ENCODE measurements around the gene C16orf90.
"Not testable (repeated sequence)": the region's sequence is repeated elsewhere in the genome, so short reads cannot be mapped to it uniquely, and the experiment has no call there.

The C16orf90 gene

GRCh38 chr16:3482659-3483241 lies 12.5 kb downstream of the C16orf90 start:
- peak in 1 of 2 experiments; percentile 23 for DNase-seq

GRCh38 chr16:3481696-3482658 lies 13.3 kb downstream of the C16orf90 start:
- DNase-seq: no peak

DNA sequence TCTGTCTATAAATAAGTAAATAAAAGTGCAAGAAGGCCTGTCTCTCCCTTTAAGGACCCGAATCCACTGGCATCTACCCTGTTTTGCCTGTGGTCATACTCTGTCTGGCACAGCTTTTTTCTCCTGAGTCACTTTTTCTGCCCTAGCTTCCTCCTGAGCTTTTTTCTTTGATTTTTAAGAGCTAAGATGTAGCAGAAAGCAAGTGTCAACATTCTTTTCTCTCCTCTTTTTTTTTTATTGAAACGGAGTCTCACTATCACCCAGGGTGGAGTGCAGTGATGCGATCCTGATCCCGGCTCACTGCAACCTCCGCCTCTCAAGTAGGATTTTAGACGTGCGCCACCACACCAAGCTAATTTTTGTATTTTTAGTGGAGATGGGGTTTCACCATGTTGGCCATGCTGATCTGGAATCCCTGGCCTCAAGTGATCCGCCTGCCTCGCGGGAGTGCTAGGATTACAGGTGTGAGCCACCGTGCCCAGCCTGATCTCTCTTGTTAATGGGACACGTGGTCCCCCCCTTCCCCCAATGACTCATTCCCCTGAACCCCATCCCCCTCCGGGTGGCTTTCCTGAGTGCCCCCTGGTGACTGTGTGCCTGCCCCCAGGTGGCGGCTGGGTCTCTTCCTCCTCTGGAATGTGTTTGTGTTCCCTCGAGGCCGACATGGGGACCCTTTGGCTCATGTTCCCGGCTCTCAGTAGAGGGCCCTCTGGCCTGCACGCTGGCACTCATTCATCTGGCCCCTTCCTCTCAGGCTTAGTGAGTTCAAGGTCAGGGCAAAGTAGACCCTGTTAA lies 14.2 kb downstream of the C16orf90 start:
- DNase-seq: peak in 1 of 2 experiments; percentile 44

DNA sequence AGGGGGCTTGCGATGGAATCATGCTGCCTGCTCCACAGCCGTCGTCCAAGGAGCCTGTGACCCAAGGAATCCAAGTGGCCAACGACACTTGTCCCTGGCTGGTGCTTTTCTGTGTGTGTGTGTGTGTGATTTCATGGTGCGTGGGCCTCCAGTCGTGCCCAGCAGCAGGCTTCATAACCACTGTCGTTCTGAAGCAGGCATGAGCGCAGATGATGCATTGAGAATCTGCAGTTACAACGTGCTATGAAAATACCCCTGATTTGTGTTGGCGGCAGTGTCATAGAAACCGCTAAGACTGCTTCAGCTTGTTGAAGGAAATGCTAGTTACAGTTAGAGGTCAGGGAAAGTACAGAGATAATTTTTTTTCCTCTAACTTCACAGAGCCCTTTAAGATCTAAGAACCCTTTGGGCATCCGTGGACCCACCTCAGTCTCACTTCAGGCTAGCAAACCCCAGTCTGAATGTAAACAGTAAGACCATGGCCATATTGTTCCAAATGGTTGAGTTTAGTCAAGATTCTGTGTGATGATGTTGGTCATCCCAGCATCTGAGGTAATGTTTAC lies 15.6 kb downstream of the C16orf90 start:
- no peak for DNase-seq

DNA sequence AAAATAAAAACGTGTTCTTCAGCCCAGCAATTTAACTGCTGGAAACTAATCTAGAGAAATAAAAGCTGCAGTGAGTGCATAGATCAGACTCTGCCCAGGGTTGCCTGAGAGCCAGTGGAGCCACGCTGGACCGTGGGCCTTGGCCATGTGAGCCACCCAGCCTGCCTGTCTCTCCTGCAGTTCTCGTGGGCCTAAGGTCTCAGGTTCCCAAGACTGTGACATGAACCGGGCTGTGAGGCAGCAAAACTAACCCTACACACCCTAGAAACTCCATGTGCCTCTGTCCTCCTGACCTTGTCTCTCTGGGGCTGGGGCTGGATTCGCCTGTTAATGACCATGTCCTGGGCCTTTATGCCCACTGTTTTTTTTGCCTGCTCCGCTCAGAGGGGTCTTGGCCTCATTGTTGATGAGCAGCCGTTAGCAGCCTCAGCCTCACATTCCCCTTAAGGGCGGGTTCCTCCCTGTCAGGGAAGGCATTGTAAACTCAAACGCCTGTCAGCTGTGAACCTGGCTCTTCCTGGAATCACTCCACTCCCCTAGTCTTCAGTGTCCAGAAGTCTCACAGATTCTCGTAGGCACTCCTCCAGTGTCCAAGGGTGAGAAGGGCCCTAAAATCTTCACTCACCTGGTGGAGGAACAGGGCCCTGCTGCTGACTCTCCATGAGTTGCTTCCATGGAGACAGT lies 16.9 kb downstream of the C16orf90 start:
- DNase-seq: no peak

GRCh38 chr16:3476409-3476808 lies 18.9 kb downstream of the C16orf90 start:
- no peak for DNase-seq

DNA sequence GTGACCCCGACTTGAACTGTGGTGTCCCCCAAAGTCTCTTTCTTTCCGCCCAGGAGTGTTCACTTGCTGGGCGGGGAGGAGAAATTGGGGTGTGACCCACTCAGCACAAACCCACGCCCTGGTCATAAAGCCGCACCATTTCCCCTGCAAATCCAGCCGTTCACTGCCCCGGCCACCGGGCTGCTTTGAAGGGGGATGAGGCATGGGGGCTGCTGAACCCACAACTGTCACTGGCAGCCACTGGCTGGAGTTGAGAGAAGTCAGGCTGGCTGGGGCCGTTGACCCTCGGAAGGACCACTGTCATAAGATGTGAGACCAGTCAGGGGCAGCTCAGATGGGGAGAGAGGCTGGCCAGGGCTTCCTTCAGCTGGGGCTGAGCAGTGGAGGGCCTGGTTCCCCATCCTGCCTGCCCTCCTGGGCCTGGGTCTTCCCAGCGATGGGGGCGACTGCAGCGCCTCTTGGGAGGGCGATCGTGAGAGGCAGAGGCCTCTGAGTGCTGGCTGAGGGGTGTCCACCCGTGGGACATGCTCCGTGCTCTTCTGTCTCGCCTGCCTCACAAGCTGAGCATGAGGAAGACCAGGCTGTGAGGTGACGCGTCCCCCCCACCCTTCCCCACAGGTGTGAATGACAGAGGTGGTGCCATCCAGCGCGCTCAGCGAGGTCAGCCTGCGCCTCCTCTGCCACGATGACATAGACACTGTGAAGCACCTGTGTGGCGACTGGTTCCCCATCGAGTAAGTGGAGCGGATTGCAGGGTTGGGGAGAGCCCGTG lies 19.5 kb downstream of the C16orf90 start:
- no peak for DNase-seq

DNA sequence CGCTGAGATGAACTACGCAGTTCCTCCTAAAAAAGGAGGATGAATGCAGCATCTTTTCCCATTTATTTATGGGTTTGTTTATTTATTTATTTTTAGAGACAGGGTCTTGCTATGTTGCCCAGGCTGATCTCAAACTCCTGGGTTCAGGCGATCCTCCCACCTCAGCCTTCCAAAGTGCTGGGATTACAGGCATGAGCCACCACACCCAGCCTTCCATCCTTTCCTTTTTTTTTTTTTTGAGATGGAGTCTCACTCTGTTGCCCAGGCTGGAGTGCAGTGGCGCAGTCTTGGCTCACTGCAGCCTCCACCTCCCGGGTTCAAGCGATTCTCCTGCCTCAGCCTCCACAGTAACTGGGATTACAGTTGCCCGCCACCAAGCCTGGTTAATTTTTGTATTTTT lies 20.4 kb downstream of the C16orf90 start:
- DNase-seq: not testable (repeated sequence)

DNA sequence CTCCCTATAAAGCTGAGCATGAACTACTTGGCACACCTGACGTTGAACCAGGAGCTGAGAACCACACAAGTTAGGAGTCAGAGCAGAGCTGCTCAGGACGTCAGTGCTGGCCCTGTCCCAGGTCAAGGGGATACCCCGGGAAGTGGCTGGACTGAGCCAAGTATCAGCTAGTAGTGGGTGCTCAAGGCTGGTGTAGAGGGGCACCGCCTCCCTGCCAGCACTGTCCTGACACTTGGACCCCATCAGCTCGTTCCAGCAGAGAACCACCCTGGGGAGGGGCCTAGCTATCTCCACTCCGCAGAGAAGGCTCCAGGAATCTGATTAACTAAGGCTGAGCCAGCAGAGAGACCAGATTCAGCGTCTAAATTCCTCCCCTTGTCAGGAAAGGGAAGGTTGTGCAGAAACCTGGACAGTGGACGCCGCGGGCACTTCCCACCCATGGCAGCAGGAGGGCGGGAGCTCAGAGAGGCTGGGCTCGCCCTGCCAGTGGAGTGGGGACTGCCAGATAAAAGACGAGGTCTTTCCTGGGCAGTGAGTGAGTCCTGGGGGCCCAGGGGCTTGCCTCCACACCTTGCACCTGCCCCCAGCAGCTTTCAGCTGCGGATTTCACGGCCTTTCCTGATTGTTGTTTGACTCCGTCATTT lies 21.0 kb downstream of the C16orf90 start:
- no peak for DNase-seq

GRCh38 chr16:3473596-3473943 lies 21.7 kb downstream of the C16orf90 start:
- DNase-seq: not testable (repeated sequence)

DNA sequence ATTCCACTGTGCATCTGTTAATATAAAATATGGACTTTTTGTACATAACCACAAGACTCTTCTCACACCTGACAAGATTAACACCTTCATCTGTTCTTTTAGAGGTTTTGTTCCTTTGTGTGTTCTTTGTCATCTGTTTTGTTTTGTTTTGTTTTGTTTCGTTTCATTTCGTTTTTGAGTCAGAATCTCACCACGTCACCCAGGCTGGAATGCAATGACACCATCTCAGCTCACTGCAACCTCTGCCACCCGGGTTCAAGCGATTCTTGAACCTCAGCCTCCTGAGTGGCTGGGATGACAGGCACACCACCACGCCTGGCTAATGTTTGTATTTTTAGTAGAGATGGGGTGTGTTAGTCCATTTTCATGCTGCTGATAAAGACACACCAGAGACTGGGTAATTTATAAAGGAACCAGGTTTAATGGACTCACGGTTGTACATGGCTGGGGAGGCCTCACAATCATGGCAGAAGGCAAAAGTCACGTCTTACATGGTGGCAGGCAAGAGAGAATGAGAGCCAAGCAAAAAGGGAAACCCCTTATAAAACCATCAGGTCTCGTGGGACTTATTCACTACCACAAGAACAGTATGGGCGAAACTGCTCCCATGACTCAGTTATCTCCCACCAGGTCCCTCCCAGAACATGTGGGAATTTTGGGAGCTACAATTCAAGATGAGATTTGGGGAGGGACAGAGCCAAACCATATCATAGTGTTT lies 22.3 kb downstream of the C16orf90 start:
- DNase-seq: no peak

GRCh38 chr16:3471518-3472176 lies 23.6 kb downstream of the C16orf90 start:
- no peak for DNase-seq

DNA sequence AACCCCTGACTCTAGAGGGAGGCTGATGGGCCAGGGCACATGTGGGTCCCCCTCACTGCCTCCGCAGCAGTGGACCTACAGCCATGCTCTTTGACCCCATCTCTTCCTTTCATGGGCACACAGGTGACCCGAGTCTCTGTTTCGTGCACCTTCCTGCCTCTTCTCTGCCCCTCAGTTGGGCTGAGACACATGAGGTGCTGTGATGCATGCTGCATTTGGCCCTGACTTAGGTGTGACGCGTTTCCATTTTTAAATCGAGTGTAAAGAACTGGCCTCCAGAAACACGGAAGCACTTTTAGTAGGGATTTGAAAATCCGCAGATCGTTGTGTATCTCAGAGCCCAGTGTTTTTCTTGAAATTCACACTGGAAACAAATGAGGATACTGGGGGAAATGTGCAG lies 24.6 kb downstream of the C16orf90 start:
- no peak for DNase-seq

DNA sequence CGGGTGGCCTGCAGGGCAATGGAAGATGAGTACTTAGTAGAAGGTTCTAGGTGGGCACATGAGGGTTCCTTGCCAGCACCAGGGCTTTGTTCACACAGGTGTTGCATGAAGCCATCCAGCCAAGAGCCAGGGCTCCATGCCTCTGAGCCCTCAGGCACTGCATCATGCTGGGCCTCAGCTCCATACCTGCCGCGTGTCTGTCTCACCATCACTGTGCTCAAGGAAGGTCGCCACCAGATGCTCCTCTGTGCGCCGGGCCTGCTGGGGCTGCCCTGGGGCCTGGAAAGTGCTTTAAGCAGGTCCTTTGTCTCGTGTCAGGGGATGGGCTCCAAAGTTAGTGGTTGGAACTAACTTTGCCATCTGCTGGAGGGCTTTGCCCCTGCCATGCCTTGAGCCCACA lies 25.6 kb downstream of the C16orf90 start:
- no peak for DNase-seq

DNA sequence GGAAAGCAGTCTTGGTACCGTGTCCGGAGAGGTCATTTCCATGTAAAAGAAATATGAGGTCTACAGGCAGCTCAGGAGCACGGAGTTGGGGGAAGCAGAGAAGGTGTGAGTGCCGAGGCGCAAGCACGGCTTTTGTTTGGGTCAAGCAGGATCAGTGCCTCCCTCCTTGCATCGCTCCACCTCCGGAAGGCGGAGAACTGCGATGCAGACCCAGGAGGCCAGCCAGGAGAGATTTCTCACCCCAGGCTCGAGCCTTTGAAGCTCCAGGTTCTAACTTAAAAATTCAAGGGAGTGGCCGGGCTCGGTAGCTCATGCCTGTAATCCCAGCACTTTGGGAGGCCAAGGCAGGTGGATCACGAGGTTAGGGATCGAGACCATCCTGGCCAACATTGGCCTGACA lies 26.8 kb downstream of the C16orf90 start:
- DNase-seq: no peak

- no peak for DNase-seq
Measured at GRCh38 chr16:3467921-3468320, 27.4 kb downstream of the C16orf90 start.

GRCh38 chr16:3467182-3467581 lies 28.1 kb downstream of the C16orf90 start:
- DNase-seq: no peak

DNA sequence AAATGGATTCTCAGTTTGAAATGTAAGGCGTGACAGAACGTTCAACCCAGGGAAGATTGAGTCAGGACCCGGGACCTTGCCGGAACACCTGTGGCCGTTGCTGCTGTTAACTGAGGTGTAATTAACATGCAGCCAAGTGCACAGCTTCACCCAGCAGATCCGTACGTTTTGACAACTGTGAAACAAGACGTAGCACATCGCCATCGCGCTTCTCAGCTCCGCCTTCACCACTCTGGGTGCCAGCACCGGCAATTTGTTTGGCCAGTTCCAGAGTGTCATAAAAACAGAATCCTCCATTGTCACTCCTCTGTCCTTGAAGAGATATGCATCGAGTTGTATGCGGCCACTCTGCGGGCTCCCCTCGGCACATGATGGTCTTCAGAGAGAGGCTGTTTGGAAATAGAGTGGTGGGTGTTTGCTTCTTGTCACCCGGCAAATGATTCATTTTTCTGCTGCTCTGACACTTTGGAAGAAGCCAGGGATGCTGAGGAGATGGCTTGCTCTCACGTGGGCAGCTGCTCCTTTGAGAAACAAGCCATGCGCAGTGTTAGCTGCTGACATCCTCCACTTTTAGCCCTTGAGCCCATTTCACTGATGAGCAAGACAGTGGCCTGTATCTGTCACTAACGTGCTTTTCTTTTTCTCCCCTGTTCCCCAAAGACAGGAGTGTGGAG lies 29.2 kb downstream of the C16orf90 start:
- no peak for DNase-seq

GRCh38 chr16:3465301-3465700 lies 30.0 kb downstream of the C16orf90 start:
- DNase-seq: no peak
